HG02885 (cell line): ENCODE data around the gene NCAPD3.
"Not testable (repeated sequence)": the region's sequence is repeated elsewhere in the genome, so short reads cannot be mapped to it uniquely, and the experiment has no call there.

Experiments used
- ATAC-seq: cut with Tn5 transposase; IDR thresholded peaks from one replicate; pipeline ENCODE4 v1.9.1; 2021; ENCODE audit warnings: mild to moderate bottlenecking; ENCODE audit not compliant: unreplicated experiment, poor library complexity

NCAPD3 gene

DNA sequence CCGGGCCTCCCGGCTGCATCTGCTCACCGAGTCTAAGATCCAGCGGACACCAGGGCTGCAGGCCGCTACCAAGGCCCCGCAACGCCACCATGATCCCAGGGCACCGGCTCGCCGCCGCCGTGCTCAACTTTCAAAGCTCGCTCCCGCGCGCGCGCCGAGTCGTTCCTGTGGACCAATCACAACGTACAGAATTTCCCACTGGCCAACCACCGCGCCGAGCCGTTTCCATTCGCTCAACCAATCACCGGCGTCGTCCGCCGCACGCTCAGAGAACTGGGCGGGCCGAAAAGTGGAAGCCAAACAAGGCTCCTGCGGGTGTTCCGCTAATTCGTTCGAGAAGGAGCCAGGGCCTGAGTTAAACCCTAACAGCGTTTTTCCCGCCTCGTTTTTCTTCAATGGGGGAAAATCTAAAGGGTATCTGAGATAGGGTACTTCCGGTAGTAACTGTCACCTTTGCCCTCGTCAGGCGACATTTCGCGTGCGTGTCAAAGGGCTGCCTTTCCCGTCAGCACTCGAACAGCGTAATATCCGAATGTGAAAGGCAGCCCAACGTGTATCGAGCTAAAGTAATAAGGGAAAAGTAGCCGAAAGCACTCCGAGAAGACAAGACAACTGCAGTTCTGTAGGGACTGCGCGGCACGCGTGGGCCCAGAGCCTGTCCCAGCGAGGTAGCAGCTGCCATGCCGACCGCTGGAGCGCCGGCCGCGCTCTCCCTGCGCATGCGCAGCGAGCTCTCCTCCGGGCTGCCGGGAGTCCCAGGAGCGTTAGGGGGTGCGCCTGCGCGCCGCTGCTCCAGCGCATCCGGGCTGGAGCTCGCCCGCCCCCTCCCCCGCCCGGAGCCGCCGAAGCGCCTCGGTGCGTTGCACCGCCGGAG is at the start of gene NCAPD3, which contains the start of gene VPS26B:
Gene NCAPD3, minus strand, starts transcription at position 132 of the 874 bp plus-strand sequence. Its CDS starts 41 bp downstream, at position 91.
Gene VPS26B, plus strand, starts transcription at position 836 of the 874 bp plus-strand sequence. CDS start 452 bp downstream, outside the sequence.
- peak; percentile 79 for ATAC-seq

DNA sequence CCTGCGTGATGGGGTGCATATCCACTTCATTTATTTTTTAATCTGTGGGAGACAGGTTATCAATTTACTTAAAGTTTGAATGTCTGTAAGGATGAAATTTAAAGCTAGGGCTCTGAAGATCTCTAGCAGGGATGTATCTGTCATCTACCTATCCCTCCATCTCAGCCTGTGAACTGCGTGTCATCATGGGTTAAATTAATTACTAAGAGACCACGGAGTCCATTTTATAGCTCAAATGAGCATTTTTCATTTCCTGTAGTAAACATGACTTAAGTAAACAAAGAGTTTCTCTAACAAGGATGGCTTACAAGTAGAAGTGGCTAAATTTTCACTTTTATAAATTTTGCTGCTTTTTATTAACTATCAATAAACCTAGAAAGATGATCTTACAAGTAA is 49.5 kb upstream of the NCAPD3 start:
- no peak for ATAC-seq

DNA sequence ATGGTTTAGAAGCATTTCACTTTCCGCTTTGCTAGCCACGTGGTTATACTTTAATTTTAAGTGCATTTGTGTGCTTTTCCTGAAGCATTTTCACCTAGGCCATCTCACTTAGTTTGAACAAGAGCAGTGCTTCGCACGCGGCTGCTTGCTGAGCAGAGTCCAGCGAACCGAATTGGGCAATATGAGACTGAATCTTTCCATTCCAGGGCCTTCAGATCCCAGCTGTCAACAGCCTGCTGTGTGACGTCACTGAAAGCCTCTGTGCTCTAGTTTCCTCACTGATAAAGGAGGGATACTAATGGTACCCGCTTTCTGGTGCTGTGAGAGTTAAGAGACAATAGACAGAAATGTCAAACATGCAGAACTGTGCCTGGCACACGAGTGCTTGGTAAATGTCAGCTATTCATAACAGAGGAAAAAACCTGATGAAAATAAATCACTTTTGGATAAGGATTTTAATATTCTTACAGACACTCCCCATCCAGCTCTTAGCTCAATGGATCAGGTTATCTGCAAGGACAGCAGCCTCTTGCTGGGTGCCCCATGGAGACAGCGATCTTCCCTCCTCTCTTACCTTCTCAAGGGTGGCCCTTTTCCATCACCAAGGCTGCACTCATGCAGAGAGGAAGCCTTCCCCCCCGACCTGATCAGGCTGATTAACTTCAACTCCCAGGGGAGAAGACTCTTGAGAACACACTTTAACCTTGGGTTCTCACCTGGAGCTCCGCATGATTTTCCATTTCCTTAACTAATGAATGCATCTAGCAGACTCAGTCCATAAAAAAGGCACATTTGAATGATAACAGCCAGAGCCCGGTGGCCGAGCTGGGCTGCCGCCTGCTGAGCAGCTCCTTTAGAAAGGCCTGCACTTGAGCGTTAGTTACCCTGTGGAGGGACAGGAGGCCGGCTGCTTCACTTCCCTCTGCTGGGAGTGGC is 48.9 kb upstream of the NCAPD3 start:
- no peak for ATAC-seq

- ATAC-seq, result no peak
Measured at GRCh38 chr11:134271978-134272377, 48.2 kb upstream of the NCAPD3 start.

DNA sequence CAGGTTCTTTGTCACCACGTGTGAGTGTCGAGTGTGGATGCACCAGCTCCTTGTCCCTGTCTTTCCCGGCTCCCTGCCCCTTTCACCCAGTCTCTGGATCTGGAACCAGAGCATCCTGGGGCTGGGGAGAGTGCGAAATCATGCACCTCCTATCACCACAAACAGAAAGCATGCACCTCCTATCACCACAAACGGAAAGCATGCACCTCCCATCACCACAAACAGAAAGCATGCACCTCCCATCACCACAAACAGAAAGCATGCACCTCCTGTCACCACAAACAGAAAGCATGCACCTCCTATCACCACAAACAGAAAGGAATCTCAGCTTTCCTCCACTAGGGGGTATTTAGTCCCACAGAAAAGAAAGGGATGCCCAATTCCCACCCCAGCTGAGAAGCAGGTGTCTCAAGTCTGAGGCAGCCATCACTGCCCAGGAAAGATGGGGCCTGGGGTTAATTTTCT is 46.5 kb upstream of the NCAPD3 start:
- no peak for ATAC-seq

DNA sequence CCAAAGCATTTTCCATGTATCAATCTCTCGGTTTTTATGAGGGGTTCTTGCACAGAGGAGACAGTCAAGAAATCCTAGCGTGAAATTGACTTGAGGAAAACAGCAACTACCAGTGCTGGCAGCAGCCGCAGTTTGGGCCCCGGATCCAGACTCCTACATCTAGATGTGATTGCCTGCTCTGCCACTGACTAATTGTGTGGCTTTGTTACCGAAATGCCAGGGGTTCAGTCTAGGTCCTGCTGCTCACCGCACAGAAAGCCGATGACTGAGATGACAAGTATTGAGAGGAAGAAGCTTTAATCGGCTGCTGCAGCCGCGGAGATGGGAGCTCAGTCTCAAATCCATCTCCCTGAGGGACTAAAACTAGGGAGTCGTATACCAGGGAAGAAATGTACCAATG is 44.2 kb upstream of the NCAPD3 start:
- no peak for ATAC-seq

- ATAC-seq, result no peak
Measured at GRCh38 chr11:134267461-134267860, 43.7 kb upstream of the NCAPD3 start.

DNA sequence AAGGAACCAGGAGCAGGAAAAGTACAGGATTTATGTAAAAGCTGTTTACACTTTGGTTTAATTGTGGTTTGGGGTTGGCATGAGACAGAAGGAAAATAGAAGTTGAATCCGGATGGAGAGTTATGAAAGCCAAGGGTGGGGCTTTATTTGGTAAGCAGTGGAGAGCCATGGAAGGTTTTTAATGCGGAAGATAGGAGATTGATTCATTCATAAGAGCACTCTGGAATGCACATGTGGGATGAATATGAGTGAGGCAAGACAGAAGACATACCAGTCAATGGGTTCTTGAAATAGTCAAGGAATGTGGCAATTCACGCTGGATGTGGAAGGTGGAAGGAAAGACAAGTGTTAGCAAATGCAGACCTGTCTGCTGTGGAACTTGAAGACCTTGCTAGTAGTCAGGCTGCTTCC is 43.1 kb upstream of the NCAPD3 start:
- ATAC-seq, result no peak

GRCh38 chr11:134266440-134266839 is 42.7 kb upstream of the NCAPD3 start:
- no peak for ATAC-seq

DNA sequence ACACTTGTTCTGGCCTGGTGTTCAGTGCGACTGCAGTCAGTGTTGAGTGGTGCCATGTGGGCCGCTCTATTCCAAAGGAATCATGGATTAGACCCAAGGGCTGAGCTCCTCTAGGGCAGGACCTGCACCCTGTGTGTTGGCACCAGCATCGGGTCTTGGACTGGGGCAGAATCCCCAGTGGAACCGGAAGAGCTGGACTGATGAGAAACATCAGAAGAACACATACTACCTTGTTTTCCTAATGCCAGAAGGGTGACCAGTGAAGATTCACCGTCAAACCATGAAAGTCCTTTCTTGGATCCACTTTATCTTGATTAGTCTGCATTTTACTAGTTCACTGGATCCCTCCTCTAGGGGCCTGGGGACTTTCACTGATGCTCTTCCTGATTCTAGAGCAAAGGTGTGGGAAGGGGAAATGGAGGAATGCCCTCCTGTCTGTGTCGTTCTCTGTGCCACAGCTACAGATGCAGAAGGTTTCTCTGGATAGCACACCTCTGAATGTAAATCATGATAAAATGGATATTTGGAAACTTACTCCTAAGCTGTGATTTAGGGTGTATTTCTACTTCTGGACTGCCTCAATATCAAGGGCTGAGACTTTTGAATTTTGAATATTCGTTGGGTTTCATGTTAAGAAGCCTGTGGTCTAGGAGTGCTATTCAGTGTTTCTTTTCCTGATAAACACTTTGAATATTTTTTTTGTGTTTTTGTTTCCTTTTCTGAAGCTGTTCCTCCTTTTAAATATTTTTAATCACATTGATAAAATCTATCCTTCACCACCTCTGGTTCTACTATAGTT is 41.4 kb upstream of the NCAPD3 start:
- ATAC-seq, result no peak

DNA sequence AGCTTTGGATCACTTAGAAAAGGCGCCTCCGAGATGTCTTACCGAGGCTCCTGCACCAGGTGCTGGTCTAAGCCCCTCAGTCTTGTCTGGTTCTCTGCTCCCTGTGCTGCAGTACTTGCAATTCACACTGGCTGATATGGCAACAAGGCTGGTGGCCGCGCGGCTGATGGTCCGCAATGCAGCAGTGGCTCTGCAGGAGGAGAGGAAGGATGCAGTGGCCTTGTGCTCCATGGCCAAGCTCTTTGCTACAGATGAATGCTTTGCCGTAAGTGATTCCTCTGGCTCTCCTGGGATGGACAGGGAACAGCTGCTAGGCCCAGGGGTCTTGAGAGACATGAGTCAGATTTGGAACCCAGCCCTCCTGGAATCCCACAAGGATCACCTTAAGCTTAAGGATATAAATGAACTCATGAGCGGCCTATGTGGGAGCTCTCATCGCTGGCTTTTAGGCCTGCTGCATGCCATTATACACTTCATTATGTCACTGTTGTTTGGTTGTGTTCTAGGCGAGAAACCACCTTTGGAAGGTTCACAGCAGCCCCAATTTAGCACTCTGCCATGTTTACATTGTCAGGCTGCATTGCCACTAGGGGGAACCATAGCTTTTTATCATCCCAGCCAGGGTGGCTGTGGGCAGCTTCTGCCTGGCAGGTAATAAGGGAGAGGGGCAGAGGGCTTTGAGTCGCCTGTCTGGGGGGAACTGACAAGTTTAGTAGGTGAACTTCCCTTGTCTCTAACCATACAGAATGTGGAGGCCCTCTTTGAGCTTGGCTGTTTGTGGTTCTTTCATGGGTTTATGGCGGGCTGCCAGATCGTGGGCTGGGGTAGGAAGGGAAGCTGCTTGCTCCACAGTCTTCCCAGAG is 38.1 kb upstream of the NCAPD3 start:
- ATAC-seq, result no peak

DNA sequence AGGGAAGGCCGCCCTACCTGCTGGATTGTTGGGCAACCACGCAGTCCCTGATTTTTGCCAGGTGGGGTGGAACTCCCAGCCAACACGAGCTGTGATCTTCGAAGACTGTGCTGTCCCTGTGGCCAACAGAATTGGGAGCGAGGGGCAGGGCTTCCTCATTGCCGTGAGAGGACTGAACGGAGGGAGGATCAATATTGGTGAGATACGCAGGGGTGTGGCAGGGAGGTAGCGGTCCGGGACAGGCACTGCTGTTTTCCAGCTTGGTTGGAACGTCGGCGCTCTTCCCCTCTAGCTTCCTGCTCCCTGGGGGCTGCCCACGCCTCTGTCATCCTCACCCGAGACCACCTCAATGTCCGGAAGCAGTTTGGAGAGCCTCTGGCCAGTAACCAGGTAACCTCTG is 37.2 kb upstream of the NCAPD3 start:
- no peak for ATAC-seq

- no peak for ATAC-seq
Measured at GRCh38 chr11:134260503-134260902, 36.7 kb upstream of the NCAPD3 start.

- no peak for ATAC-seq
Measured at GRCh38 chr11:134258577-134258976, 34.8 kb upstream of the NCAPD3 start.

DNA sequence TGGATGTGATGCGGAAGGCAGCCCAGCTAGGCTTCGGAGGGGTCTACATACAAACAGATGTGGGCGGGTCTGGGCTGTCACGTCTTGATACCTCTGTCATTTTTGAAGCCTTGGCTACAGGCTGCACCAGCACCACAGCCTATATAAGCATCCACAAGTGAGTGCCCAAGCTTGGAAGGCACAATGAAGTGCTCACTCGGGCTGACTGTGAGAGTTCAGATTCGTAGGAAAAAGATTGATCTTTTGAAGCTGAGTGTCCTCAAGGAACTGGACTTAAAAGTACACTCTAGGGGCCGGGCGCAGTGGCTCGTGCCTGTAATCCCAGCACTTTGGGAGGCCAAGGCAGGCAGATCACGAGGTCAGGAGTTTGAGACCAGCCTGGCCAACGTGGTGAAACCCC is 33.3 kb upstream of the NCAPD3 start:
- ATAC-seq, result no peak

DNA sequence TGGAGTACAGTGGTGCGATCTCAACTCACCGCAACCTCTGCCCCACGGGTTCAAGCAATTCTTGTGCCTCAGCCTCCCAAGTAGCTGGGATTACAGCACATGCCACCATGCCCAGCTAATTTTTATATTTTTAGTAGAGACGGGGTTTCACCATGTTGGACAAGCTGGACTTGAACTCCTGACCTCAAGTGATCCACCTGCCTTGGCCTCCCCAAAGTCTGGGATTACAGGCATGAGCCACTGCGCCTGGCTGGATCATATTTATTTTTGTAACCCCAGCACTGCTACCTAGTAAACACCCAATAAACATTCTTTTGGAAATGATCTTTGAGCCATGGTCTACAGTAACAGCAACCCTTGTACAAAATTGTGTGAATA is 31.4 kb upstream of the NCAPD3 start:
- not testable (repeated sequence) for ATAC-seq

- no peak for ATAC-seq
Measured at GRCh38 chr11:134254433-134255183, 30.8 kb upstream of the NCAPD3 start.

- ATAC-seq, result peak; percentile 98
Measured at GRCh38 chr11:134253188-134253993, 29.6 kb upstream of the NCAPD3 start, which contains the start of the genes ACAD8 and THYN1. Gene ACAD8, plus strand, starts transcription at chr11:134253568. Its CDS starts 33 bp downstream, at chr11:134253601. Gene THYN1, minus strand, starts transcription at chr11:134253352. Its CDS starts 470 bp downstream, at chr11:134252882.
